Tibial nerve (tissue), 4 donors: Measurements from ENCODE around the gene BSCL2. TPM values are rescaled to one million over a fixed set of nuclear protein-coding genes. Genes with fewer than 3 reads are reported as not detected.
A peak's percentile ranks its signal among the peaks of the same experiment; 100 is the strongest.

Experiments used
- DNase-seq, 2 donors: peaks; one replicate each; pipeline ENCODE4 v3.0.0-alpha.2; 2019; ENCODE audit warnings: low spot score in 2 of 2
- H3K27ac ChIP-seq, 4 donors: fragments of 200-600 bp; sonication (generic) in 3 of 4; one replicate each; pipeline ENCODE4 v1.5.1; 2017 to 2019; ENCODE audit warnings: mild to moderate bottlenecking in 1 of 4
- H3K27me3 ChIP-seq, 2 donors: fragments of 200-600 bp; sonication (generic) in 1 of 2; one replicate each; pipeline versions ENCODE4 v1.5.1 to v1.6.0; 2017 to 2019
- H3K36me3 ChIP-seq, 3 donors: fragments of 200-600 bp; sonication (generic); one replicate each; pipeline ENCODE4 v1.5.1; 2018 to 2019
- H3K4me1 ChIP-seq, 4 donors: fragments of 200-600 bp; sonication (generic) in 3 of 4; one replicate each; pipeline ENCODE4 v1.5.1; 2017 to 2019
- H3K4me3 ChIP-seq, 4 donors: fragments of 200-600 bp; sonication (generic) in 3 of 4; one replicate each; pipeline ENCODE4 v1.5.1; 2017 to 2019; ENCODE audit warnings: mild to moderate bottlenecking in 1 of 4, moderate library complexity in 1 of 4
- H3K9me3 ChIP-seq, 4 donors: fragments of 200-600 bp; sonication (generic) in 3 of 4; one replicate each; pipeline ENCODE4 v1.5.1; 2017 to 2019
- EP300 ChIP-seq, 2 donors: sonication (generic); formaldehyde crosslinking; IDR thresholded peaks; one replicate each; pipeline ENCODE4 v1.6.1; 2017; ENCODE audit warnings: antibody characterized with exemption in 2 of 2, mild to moderate bottlenecking in 1 of 2
- POLR2A ChIP-seq, 2 donors: fragments of 450-650 bp; IDR thresholded peaks; one replicate each; pipeline ENCODE4 v1.6.1; 2017; ENCODE audit warnings: antibody characterized with exemption in 2 of 2, mild to moderate bottlenecking in 2 of 2, moderate library complexity in 2 of 2
- WGBS, 2 donors: methylation state at CpG; one replicate each; pipeline ENCODE4 v1.1.5; 2018; 5-methylcytosine and 5-hydroxymethylcytosine counted together
- small RNA-seq: library from RNA; depleted of rRNA; stranded (forward); fragments of <200 nt; gene quantifications from one replicate; pipeline ENCODE3, GENCODE V24; 2016
- total RNA-seq, 4 donors: library from RNA; depleted of rRNA; stranded (reverse); fragments of >200 nt; gene quantifications; one replicate each; pipeline ENCODE4 v1.1.0, GENCODE V29; 2016
- TF ChIP-seq, protein P1 (sequence below), 5 experiments: fragments of 200-600 bp in 3 of 5; fragments of 450-650 bp in 2 of 5; sonication (generic) in 3 of 5; IDR thresholded peaks; one replicate each; pipeline ENCODE4 v1.5.1; 2016 to 2019; ENCODE audit warnings: antibody characterized with exemption in 5 of 5, mild to moderate bottlenecking in 3 of 5, moderate library complexity in 2 of 5

The BSCL2 gene
- total RNA-seq, 4 donors from 2014 or later: 58.8 to 149 (median 93.2) TPM

- Histone ChIP-seq H3K36me3 (peaks cover 0 to 59% (median 4%) of the 10 kb centered on the region in 3 donors), H3K27ac (peak within 1 kb of the TSS; percentile 72 to 98 (median 95)), H3K4me1 (peaks cover 0 to 47% (median 16%) of the 10 kb centered on the region in 4 donors), H3K4me3 (peak within 1 kb of the TSS; percentile 87 to 99 (median 90)), H3K27me3 (no peaks in the 10 kb centered on the region), H3K9me3 (no peaks in the 10 kb centered on the region)
- TF ChIP-seq, protein P1, sequence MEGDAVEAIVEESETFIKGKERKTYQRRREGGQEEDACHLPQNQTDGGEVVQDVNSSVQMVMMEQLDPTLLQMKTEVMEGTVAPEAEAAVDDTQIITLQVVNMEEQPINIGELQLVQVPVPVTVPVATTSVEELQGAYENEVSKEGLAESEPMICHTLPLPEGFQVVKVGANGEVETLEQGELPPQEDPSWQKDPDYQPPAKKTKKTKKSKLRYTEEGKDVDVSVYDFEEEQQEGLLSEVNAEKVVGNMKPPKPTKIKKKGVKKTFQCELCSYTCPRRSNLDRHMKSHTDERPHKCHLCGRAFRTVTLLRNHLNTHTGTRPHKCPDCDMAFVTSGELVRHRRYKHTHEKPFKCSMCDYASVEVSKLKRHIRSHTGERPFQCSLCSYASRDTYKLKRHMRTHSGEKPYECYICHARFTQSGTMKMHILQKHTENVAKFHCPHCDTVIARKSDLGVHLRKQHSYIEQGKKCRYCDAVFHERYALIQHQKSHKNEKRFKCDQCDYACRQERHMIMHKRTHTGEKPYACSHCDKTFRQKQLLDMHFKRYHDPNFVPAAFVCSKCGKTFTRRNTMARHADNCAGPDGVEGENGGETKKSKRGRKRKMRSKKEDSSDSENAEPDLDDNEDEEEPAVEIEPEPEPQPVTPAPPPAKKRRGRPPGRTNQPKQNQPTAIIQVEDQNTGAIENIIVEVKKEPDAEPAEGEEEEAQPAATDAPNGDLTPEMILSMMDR (IDR thresholded peaks at IDR 0.05): peak in 1 of 5 experiments; percentile 17
- peak; percentile 55 to 78 for TF ChIP-seq POLR2A (IDR thresholded peaks at IDR 0.05)
- TF ChIP-seq EP300 (IDR thresholded peaks at IDR 0.05): peak; percentile 74 to 88
- peak; percentile 100 for DNase-seq
- 1% methylated on average over 49 to 72 of the region's 73 CpGs for WGBS, 2 donors
These were observed 61.0 kb downstream of the BSCL2 start, which contains the start of gene GANAB for GRCh38 chr11:62645946-62646824. TSS of gene GANAB (minus strand) at chr11:62646613. CDS start at chr11:62646599, 14 bp downstream.

GRCh38 chr11:62645671-62645945, 61.6 kb downstream of the BSCL2 start:
- peak overlapping the region; percentile 87 to 99 (median 90) for H3K4me3 ChIP-seq
- peak overlapping the region; percentile 72 to 98 (median 95) for H3K27ac ChIP-seq
- no peak for DNase-seq
- TF ChIP-seq POLR2A (IDR thresholded peaks at IDR 0.05) (no peak), EP300 (IDR thresholded peaks at IDR 0.05) (no peak)
- TF ChIP-seq, protein P1 (IDR thresholded peaks at IDR 0.05): no peak
- H3K36me3 ChIP-seq: peaks cover 0 to 59% (median 4%) of the 10 kb centered on the region in 3 donors
- 10 to 11% methylated on average over 11 of the region's 11 CpGs for WGBS, 2 donors
- H3K27me3 ChIP-seq: no peaks in the 10 kb centered on the region
- H3K9me3 ChIP-seq: no peaks in the 10 kb centered on the region
- H3K4me1 ChIP-seq: peaks cover 0 to 44% (median 15%) of the 10 kb centered on the region in 4 donors

GRCh38 chr11:62644220-62644619, 63.0 kb downstream of the BSCL2 start:
- peaks cover 0 to 44% (median 15%) of the 10 kb centered on the region in 4 donors for H3K4me1 ChIP-seq
- H3K27ac ChIP-seq: no peak overlapping the region
- WGBS, 2 donors: 66 to 79% methylated on average over 8 of the region's 8 CpGs
- H3K27me3 ChIP-seq: no peaks in the 10 kb centered on the region
- no peak overlapping the region for H3K4me3 ChIP-seq
- DNase-seq: no peak
- TF ChIP-seq EP300 (IDR thresholded peaks at IDR 0.05) (no peak), POLR2A (IDR thresholded peaks at IDR 0.05) (no peak)
- TF ChIP-seq, protein P1 (IDR thresholded peaks at IDR 0.05): no peak
- peaks cover 0 to 53% (median 9%) of the 10 kb centered on the region in 3 donors for H3K36me3 ChIP-seq
- no peaks in the 10 kb centered on the region for H3K9me3 ChIP-seq

Small RNAs within 50 kb of the gene (small RNA-seq; reads per million reads assigned to genes)
- not detected for gene SNORA57

Other genes starting within 250 kb of the BSCL2 start
- gene AHNAK, start 160.6 kb downstream of the BSCL2 start, total RNA-seq: 1,000 to 10,000 TPM; 1,417 to 3,061 (median 2,562) TPM
- 1,000 to 10,000 TPM; 1,003 to 1,250 (median 1,110) TPM for gene EEF1G, start 133.5 kb downstream of the BSCL2 start, total RNA-seq
- gene TUT1, start 115.9 kb downstream of the BSCL2 start, total RNA-seq: 10 to 100 TPM in 3 of 4 donors, 1 to 10 TPM in 1; 8.3 to 18.8 (median 14.2) TPM
- gene MTA2, start 105.6 kb downstream of the BSCL2 start, total RNA-seq: 10 to 100 TPM; 79.5 to 95.3 (median 88.8) TPM
- 100 to 1,000 TPM in 2 of 4 donors, 10 to 100 TPM in 2; 64.9 to 138 (median 93.9) TPM for gene EML3, start 94.6 kb downstream of the BSCL2 start, total RNA-seq
- gene ROM1, start 94.2 kb downstream of the BSCL2 start, total RNA-seq: 10 to 100 TPM in 3 of 4 donors, 1 to 10 TPM in 1; 9.3 to 13.8 (median 11.2) TPM
- 10 to 100 TPM; 35.4 to 60.3 (median 50.7) TPM for gene B3GAT3, start 85.4 kb downstream of the BSCL2 start, total RNA-seq
- 100 to 1,000 TPM; 107 to 150 (median 121) TPM for gene GANAB, start 60.8 kb downstream of the BSCL2 start, total RNA-seq
- 10 to 100 TPM; 14.0 to 22.8 (median 20.3) TPM for gene INTS5, start 54.1 kb downstream of the BSCL2 start, total RNA-seq
- gene C11orf98, start 42.2 kb downstream of the BSCL2 start, total RNA-seq: 10 to 100 TPM; 32.7 to 48.0 (median 40.8) TPM
- gene CSKMT, start 42.1 kb downstream of the BSCL2 start, total RNA-seq: 10 to 100 TPM in 1 of 4 donors, 1 to 10 TPM in 3; 2.6 to 17.0 (median 5.7) TPM
- gene UQCC3, start 35.8 kb downstream of the BSCL2 start, total RNA-seq: 10 to 100 TPM in 3 of 4 donors, 1 to 10 TPM in 1; 7.6 to 22.2 (median 14.6) TPM
- gene LBHD1, start 35.2 kb downstream of the BSCL2 start, total RNA-seq: 10 to 100 TPM in 1 of 4 donors, 1 to 10 TPM in 3; 3.9 to 11.1 (median 5.4) TPM
- gene UBXN1, start 28.4 kb downstream of the BSCL2 start, total RNA-seq: 100 to 1,000 TPM; 140 to 205 (median 162) TPM
- 10 to 100 TPM; 44.6 to 64.8 (median 48.4) TPM for gene LRRN4CL, start 17.9 kb downstream of the BSCL2 start, total RNA-seq
- gene GNG3, start 252 bp upstream of the BSCL2 start, total RNA-seq: 1 to 10 TPM in 1 of 4 donors, under 1 TPM in 1, not detected in 2; 0.63 to 2.6 TPM
- gene HNRNPUL2, start 20.0 kb upstream of the BSCL2 start, total RNA-seq: 10 to 100 TPM; 24.7 to 34.8 (median 28.6) TPM
- gene TTC9C, start 21.1 kb upstream of the BSCL2 start, total RNA-seq: 10 to 100 TPM; 20.1 to 37.1 (median 23.6) TPM
- 1 to 10 TPM; 8.1 to 9.8 (median 8.9) TPM for gene ZBTB3, start 46.7 kb upstream of the BSCL2 start, total RNA-seq
- 10 to 100 TPM; 49.2 to 70.0 (median 53.6) TPM for gene POLR2G, start 54.2 kb upstream of the BSCL2 start, total RNA-seq
- gene TAF6L, start 64.0 kb upstream of the BSCL2 start, total RNA-seq: 10 to 100 TPM; 23.2 to 38.8 (median 33.1) TPM
- 100 to 1,000 TPM in 1 of 4 donors, 10 to 100 TPM in 3; 80.8 to 105 (median 94.9) TPM for gene TMEM179B, start 80.0 kb upstream of the BSCL2 start, total RNA-seq
- gene TMEM223, start 84.6 kb upstream of the BSCL2 start, total RNA-seq: 10 to 100 TPM; 22.9 to 40.4 (median 31.3) TPM
- 10 to 100 TPM; 51.3 to 94.4 (median 67.0) TPM for gene NXF1, start 98.0 kb upstream of the BSCL2 start, total RNA-seq
- gene STX5, start 124.6 kb upstream of the BSCL2 start, total RNA-seq: 10 to 100 TPM; 25.9 to 39.1 (median 29.2) TPM
- not detected for gene TEX54, start 125.4 kb upstream of the BSCL2 start, total RNA-seq
- gene WDR74, start 132.2 kb upstream of the BSCL2 start, total RNA-seq: 10 to 100 TPM; 31.7 to 75.0 (median 48.0) TPM
- 100 to 1,000 TPM; 108 to 148 (median 133) TPM for gene SLC3A2, start 173.5 kb upstream of the BSCL2 start, total RNA-seq
- gene CHRM1, start 213.9 kb upstream of the BSCL2 start, total RNA-seq: not detected